Lung (tissue), 12 donors: Measurements from ENCODE around the gene PSMB11. TPM values are rescaled to one million over a fixed set of nuclear protein-coding genes. Genes with fewer than 3 reads are reported as not detected.
A peak's percentile ranks its signal among the peaks of the same experiment; 100 is the strongest.

ENCODE experiments used
- ATAC-seq: fragments of 200-7000 bp; cut with Tn5 transposase; one replicate; pipeline ENCODE4 v1.9.1; 2020; ENCODE audit warnings: moderate number of reproducible peaks; ENCODE audit not compliant: insufficient read depth, low FRiP score
- DNase-seq, 3 donors: peaks; one replicate each; pipeline ENCODE4 v3.0.0-alpha.2; 2013 to 2017
- H3K27ac ChIP-seq, 2 donors: one replicate each; pipeline ENCODE4 v1.5.1; 2013; ENCODE audit warnings: mild to moderate bottlenecking in 2 of 2, moderate library complexity in 2 of 2, control low read depth in 1 of 2, inconsistent platforms in 1 of 2, low read depth in 1 of 2, low read length in 1 of 2
- H3K27me3 ChIP-seq, 3 donors: one replicate each; pipeline ENCODE4 v1.5.1; 2013; ENCODE audit warnings: low read length in 2 of 3; ENCODE audit not compliant: control insufficient read depth in 3 of 3, insufficient read depth in 3 of 3
- H3K36me3 ChIP-seq, 4 donors: one replicate each; pipeline ENCODE4 v1.5.1; 2013; ENCODE audit warnings: low read length in 4 of 4, mild to moderate bottlenecking in 1 of 4, moderate library complexity in 1 of 4; ENCODE audit not compliant: control insufficient read depth in 4 of 4, insufficient read depth in 4 of 4
- H3K4me1 ChIP-seq, 5 donors: one replicate each; pipeline ENCODE4 v1.5.1; 2013; ENCODE audit warnings: low read length in 5 of 5, mild to moderate bottlenecking in 2 of 5, moderate library complexity in 1 of 5; ENCODE audit not compliant: control insufficient read depth in 5 of 5, insufficient read depth in 5 of 5
- H3K4me3 ChIP-seq: one replicate; pipeline ENCODE4 v1.5.1; 2013; ENCODE audit warnings: mild to moderate bottlenecking, control low read depth, moderate library complexity
- H3K9ac ChIP-seq, 2 donors: one replicate each; pipeline ENCODE4 v1.5.1; 2013; ENCODE audit warnings: low read length in 2 of 2, control low read depth in 1 of 2; ENCODE audit not compliant: insufficient read depth in 1 of 2
- H3K9me3 ChIP-seq, 4 donors: one replicate each; pipeline ENCODE4 v1.5.1; 2013; ENCODE audit warnings: low read length in 3 of 4, mild to moderate bottlenecking in 1 of 4, moderate library complexity in 1 of 4; ENCODE audit not compliant: control insufficient read depth in 4 of 4, insufficient read depth in 3 of 4
- WGBS, 2 donors: extraction: QIAGEN DNeasy Blood & Tissue Kit; methylation state at CpG; one replicate each; pipeline ENCODE4 v1.1.7; 2013; 5-methylcytosine and 5-hydroxymethylcytosine counted together
- polyA plus RNA-seq, 2 donors: library from polyadenylated mRNA; stranded (reverse); fragments of 200-250 nt; gene quantifications; one replicate each; pipeline ENCODE4 v1.2.1, GENCODE V29; 2013
- total RNA-seq, 2 donors: library from RNA; depleted of rRNA in 1 of 2; stranded (reverse); fragments of >200 nt in 1 of 2; gene quantifications; one replicate each; pipeline ENCODE4 v1.2.1, GENCODE V29; 2014 to 2021
- TF ChIP-seq, protein P1 (sequence below): IDR thresholded peaks from 2 replicates; pipeline ENCODE4 v1.5.1; 2012; ENCODE audit warnings: mild to moderate bottlenecking; ENCODE audit errors: control extremely low read depth, extremely low read depth
- donor health status: control.
- donor health status: control.
- donor health status: Bipolar disorder and iron deficiency.
- donor health status: healthy.
- donor health status: DM: yes; HTN: yes; CAD: no.

The PSMB11 gene
- total and polyA plus RNA-seq, 4 donors = not detected

- Histone ChIP-seq H3K4me3 (no peak overlapping the region), H3K36me3 (peaks cover 28 to 58% (median 53%) of the 10 kb centered on the region in 4 donors), H3K9ac (no peak overlapping the region), H3K27me3 (no peaks in the 10 kb centered on the region), H3K4me1 (peaks cover 2 to 32% (median 14%) of the 10 kb centered on the region in 5 donors), H3K9me3 (no peaks in the 10 kb centered on the region), H3K27ac (no peak overlapping the region)
- ATAC-seq (no peak), DNase-seq (peak in 1 of 3 donors; percentile 8)
- TF ChIP-seq, protein P1, sequence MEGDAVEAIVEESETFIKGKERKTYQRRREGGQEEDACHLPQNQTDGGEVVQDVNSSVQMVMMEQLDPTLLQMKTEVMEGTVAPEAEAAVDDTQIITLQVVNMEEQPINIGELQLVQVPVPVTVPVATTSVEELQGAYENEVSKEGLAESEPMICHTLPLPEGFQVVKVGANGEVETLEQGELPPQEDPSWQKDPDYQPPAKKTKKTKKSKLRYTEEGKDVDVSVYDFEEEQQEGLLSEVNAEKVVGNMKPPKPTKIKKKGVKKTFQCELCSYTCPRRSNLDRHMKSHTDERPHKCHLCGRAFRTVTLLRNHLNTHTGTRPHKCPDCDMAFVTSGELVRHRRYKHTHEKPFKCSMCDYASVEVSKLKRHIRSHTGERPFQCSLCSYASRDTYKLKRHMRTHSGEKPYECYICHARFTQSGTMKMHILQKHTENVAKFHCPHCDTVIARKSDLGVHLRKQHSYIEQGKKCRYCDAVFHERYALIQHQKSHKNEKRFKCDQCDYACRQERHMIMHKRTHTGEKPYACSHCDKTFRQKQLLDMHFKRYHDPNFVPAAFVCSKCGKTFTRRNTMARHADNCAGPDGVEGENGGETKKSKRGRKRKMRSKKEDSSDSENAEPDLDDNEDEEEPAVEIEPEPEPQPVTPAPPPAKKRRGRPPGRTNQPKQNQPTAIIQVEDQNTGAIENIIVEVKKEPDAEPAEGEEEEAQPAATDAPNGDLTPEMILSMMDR = no peak
- 87 to 89% methylated on average over 3 of the region's 3 CpGs for WGBS, 2 donors
These were observed 24.4 kb downstream of the PSMB11 start for GRCh38 chr14:23066368-23066767.

GRCh38 chr14:23066855-23067744 is 25.1 kb downstream of the PSMB11 start:
- Histone ChIP-seq H3K4me3 (no peak overlapping the region), H3K27ac (no peak overlapping the region), H3K4me1 (peaks cover under 1 to 36% (median 14%) of the 10 kb centered on the region in 5 donors), H3K9ac (no peak overlapping the region), H3K27me3 (no peaks in the 10 kb centered on the region), H3K36me3 (peaks cover 28 to 56% (median 49%) of the 10 kb centered on the region in 4 donors), H3K9me3 (no peaks in the 10 kb centered on the region)
- ATAC-seq (no peak), DNase-seq (no peak)
- TF ChIP-seq, protein P1 = no peak
- 89 to 90% methylated on average over 22 to 23 of the region's 23 CpGs for WGBS, 2 donors

DNA sequence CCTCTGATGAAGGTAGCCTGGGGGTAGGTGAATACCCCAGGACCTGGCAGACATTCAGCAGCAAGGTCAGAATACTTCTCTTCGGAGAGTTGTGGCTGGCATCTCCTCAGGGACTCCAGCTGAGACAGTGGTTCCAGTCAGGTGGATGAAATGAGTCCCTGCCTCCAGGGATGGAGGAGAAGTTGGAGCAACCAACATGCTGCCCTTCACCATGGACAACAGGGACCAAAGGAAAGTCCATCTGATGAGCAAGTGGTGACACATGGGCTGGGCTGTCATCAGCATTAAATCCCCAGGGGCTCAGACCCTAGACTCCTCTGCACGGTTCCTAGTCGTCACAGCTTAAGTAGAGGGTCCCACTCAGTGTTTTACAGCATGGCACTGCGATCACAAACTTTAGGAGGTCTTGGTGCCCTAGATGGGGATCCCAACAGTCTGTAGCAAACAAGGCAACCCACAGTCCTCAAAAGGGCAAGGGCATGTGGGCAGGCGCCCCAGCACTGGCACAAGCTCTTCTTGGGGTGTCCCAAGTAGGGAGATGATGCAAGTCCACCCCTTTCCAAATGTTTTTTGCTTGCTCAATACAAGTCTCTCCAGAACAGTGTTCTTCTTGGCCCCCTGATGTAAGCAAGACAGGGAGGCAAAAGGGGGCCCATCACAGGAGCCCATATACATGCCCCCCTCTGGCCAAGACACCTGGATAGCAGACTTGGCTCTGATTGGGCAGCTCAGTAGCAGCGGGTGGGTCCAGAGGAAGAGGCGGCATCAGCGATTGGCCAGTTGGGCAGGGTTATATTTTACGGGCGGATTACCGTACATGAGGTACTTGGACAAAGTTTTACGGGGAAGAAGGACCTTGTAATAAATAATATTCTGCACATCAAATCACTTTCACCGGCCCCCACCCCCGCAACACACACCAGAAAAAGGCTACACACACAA is 26.1 kb downstream of the PSMB11 start:
- Histone ChIP-seq H3K27ac (peak overlapping the region in 1 of 2 donors; percentile 42), H3K4me1 (peaks cover 0 to 36% (median 15%) of the 10 kb centered on the region in 5 donors), H3K27me3 (no peaks in the 10 kb centered on the region), H3K36me3 (peaks cover 19 to 55% (median 45%) of the 10 kb centered on the region in 4 donors), H3K9me3 (no peaks in the 10 kb centered on the region), H3K4me3 (no peak overlapping the region), H3K9ac (no peak overlapping the region)
- DNase-seq = no peak
- WGBS, 2 donors = 86% methylated on average over 14 of the region's 14 CpGs
- TF ChIP-seq, protein P1 = no peak
- no peak for ATAC-seq
